HepG2 (cell line): ENCODE measurements around the gene SPATC1L. TPM values are rescaled to one million over a fixed set of nuclear protein-coding genes. Genes with fewer than 3 reads are reported as not detected.

ENCODE experiments used
- AKNA ChIP-seq: sonication (generic); formaldehyde crosslinking; IDR thresholded peaks from 2 replicates; pipeline ENCODE4 v1.4.0; 2020; ENCODE audit warnings: missing genetic modification reagents, borderline replicate concordance
- ARNTL ChIP-seq: sonication (generic); formaldehyde crosslinking; IDR thresholded peaks from 2 replicates; pipeline ENCODE4 v1.4.0; 2020; ENCODE audit warnings: mild to moderate bottlenecking, missing genetic modification reagents
- CREB1 ChIP-seq, 2 experiments: fragments of 450-650 bp in 1 of 2; IDR thresholded peaks; 2 replicates each; pipeline ENCODE4 v1.6.1; 2016 to 2017; ENCODE audit warnings: control low read depth in 1 of 2, mild to moderate bottlenecking in 1 of 2, missing compliant biosample characterization in 1 of 2, missing genetic modification characterization in 1 of 2
- ETV6 ChIP-seq: sonication (generic); formaldehyde crosslinking; conservative IDR thresholded peaks from 2 replicates; pipeline ENCODE4 v1.4.0; 2020; ENCODE audit warnings: missing genetic modification reagents
- FUBP1 ChIP-seq: sonication (generic); formaldehyde crosslinking; IDR thresholded peaks from 2 replicates; pipeline ENCODE4 v1.5.1; 2020; ENCODE audit warnings: missing genetic modification reagents, mild to moderate bottlenecking, borderline replicate concordance
- NCOA2 ChIP-seq: sonication (generic); formaldehyde crosslinking; IDR thresholded peaks from 2 replicates; pipeline ENCODE4 v1.8.0; 2022; ENCODE audit warnings: inconsistent platforms
- RFX1 ChIP-seq: fragments of 450-650 bp; IDR thresholded peaks from 2 replicates; pipeline ENCODE4 v1.6.1; 2017
- SNAPC5 ChIP-seq: sonication (generic); formaldehyde crosslinking; IDR thresholded peaks from 2 replicates; pipeline ENCODE4 v1.8.1; 2023; ENCODE audit warnings: mild to moderate bottlenecking, missing genetic modification reagents, borderline replicate concordance
- SRY ChIP-seq: sonication (generic); formaldehyde crosslinking; IDR thresholded peaks from 2 replicates; pipeline ENCODE4 v1.8.0; 2022; ENCODE audit warnings: mild to moderate bottlenecking, missing genetic modification reagents
- TBP ChIP-seq: sonication (generic); formaldehyde crosslinking; IDR thresholded peaks from 2 replicates; pipeline ENCODE4 v1.5.0; 2020; ENCODE audit warnings: missing genetic modification reagents
- TCF12 ChIP-seq, 2 experiments: fragments of 450-650 bp in 1 of 2; sonication (generic) in 1 of 2; formaldehyde crosslinking in 1 of 2; IDR thresholded peaks; 2 replicates each; pipeline versions ENCODE4 v1.6.1 to v1.8.0; 2017 to 2022; ENCODE audit warnings: antibody characterized with exemption in 1 of 2, mild to moderate bottlenecking in 1 of 2, missing genetic modification reagents in 1 of 2, moderate library complexity in 1 of 2
- TCF7 ChIP-seq: sonication (generic); IDR thresholded peaks from 2 replicates; pipeline ENCODE4 v1.6.1; 2016; ENCODE audit warnings: antibody characterized with exemption, low read depth
- TIGD3 ChIP-seq: sonication (generic); formaldehyde crosslinking; IDR thresholded peaks from 2 replicates; pipeline ENCODE4 v1.5.1; 2020; ENCODE audit warnings: mild to moderate bottlenecking, missing genetic modification reagents, borderline replicate concordance
- TRAFD1 ChIP-seq: sonication (generic); formaldehyde crosslinking; IDR thresholded peaks from 2 replicates; pipeline ENCODE4 v1.5.1; 2020; ENCODE audit warnings: missing genetic modification reagents, mild to moderate bottlenecking, borderline replicate concordance
- ZBTB1 ChIP-seq: sonication (generic); formaldehyde crosslinking; IDR thresholded peaks from 2 replicates; pipeline ENCODE4 v1.4.0; 2020; ENCODE audit warnings: missing genetic modification reagents, borderline replicate concordance
- ZFP90 ChIP-seq: sonication (generic); formaldehyde crosslinking; IDR thresholded peaks from 2 replicates; pipeline ENCODE4 v1.8.0; 2022; ENCODE audit warnings: missing genetic modification reagents, mild to moderate bottlenecking, inconsistent platforms, borderline replicate concordance
- ZNF432 ChIP-seq: sonication (generic); formaldehyde crosslinking; IDR thresholded peaks from 2 replicates; pipeline ENCODE4 v1.5.0; 2020; ENCODE audit warnings: missing genetic modification reagents, mild to moderate bottlenecking, borderline replicate concordance
- ZNF766 ChIP-seq: sonication (generic); formaldehyde crosslinking; IDR thresholded peaks from 2 replicates; pipeline ENCODE4 v1.5.0; 2020; ENCODE audit warnings: missing genetic modification reagents, borderline replicate concordance
- ZNF788 ChIP-seq: sonication (generic); formaldehyde crosslinking; IDR thresholded peaks from 2 replicates; pipeline ENCODE4 v1.5.0; 2020; ENCODE audit warnings: mild to moderate bottlenecking, missing genetic modification reagents, borderline replicate concordance
- polyA plus RNA-seq, 8 experiments: library from polyadenylated mRNA; depleted of rRNA in 3 of 8; stranded (reverse) in 7 of 8; unstranded in 1 of 8; fragments of >200 nt; fragmentation: Illumina TruSeq in 4 of 8; extraction: Trizol in 4 of 8; gene quantifications; 2 replicates each; pipeline versions ENCODE4 v1.2.1 to v1.2.3, GENCODE V29; 2011 to 2016; ENCODE audit warnings: low read depth in 4 of 8, missing spikeins in 1 of 8, mixed read lengths in 1 of 8; ENCODE audit not compliant: insufficient read depth in 1 of 8
- total RNA-seq, 5 experiments: library from RNA; depleted of rRNA; stranded (reverse); fragments of >200 nt; fragmentation: Illumina TruSeq; extraction: Trizol; gene quantifications; 2 replicates each; pipeline ENCODE4 v1.2.3, GENCODE V29; 2016; ENCODE audit warnings: low read depth in 1 of 5

Gene SPATC1L
- total and polyA plus RNA-seq, 2 of the 13 experiments (the other 11 are each of a cell fraction or from before 2014, with no cell fraction given) = 1.4 to 3.3 TPM

- TF ChIP-seq FUBP1 (peak; percentile 5; the same call in 1 of the 2 replicates), ZNF788 (CRISPR knock-in tag) (no peak), TIGD3 (CRISPR knock-in tag) (no peak), TRAFD1 (CRISPR knock-in tag) (peak; percentile 12; the same call in 1 of the 2 replicates), RFX1 (no peak), TCF12 (IDR thresholded peaks at IDR 0.05) (no peak), TCF12 (CRISPR knock-in tag; IDR thresholded peaks at IDR 0.05) (no peak), TCF7 (no peak), CREB1 (IDR thresholded peaks at IDR 0.05) (no peak), CREB1 (CRISPR knock-in tag; IDR thresholded peaks at IDR 0.05) (no peak), ZNF432 (CRISPR knock-in tag) (no peak), NCOA2 (CRISPR knock-in tag) (no peak), AKNA (no peak), SRY (0 out of 2 replicates have a peak, but pooled peaks have one; percentile 47), SNAPC5 (CRISPR knock-in tag) (no peak), ZBTB1 (no peak), TBP (no peak), ARNTL (CRISPR knock-in tag) (no peak), ZNF766 (no peak), ETV6 (no peak), ZFP90 (no peak)
Measured at GRCh38 chr21:46154955-46155513, 29.2 kb downstream of the SPATC1L start (continued).
